ENCODE data around the gene ABTB2. TPM values are rescaled to one million over a fixed set of nuclear protein-coding genes. Genes with fewer than 3 reads are reported as not detected.

The ABTB2 gene
- polyA plus RNA-seq, 2 of the 4 experiments (the other 2 are of a cell fraction), result 8.9 to 15.4 TPM

GRCh38 chr11:34261095-34261494, 96.7 kb downstream of the ABTB2 start:
- no peak for ATAC-seq
- POLR2A ChIA-PET, result interaction anchor here (1.3 kb wide), 1 partner anchor 27 kb away, joined by 3 read pairs; no protein-coding TSS in a partner anchor
- no peaks in the 10 kb centered on the region for H3K9me3 ChIP-seq
- no peak for FAIRE-seq
- H3K27ac ChIP-seq, result peak overlapping the region in 1 of 2 experiments; percentile 25; a peak in 1 of 6 replicates
- no peak for TF ChIP-seq EP300 (IDR thresholded peaks at IDR 0.05)
- no peak for TF ChIP-seq HDAC2 (IDR thresholded peaks at IDR 0.05)
- no peak for TF ChIP-seq MYC (IDR thresholded peaks at IDR 0.05; ENCODE audit: borderline replicate concordance, low read length)
- TF ChIP-seq NPAS2 (CRISPR knock-in tag; IDR thresholded peaks at IDR 0.05; ENCODE audit: borderline replicate concordance), result no peak
- TF ChIP-seq POLR2AphosphoS2 (conservative IDR thresholded peaks at IDR 0.05; ENCODE audit: low read length), result no peak
- no peak for TF ChIP-seq HES2 (IDR thresholded peaks at IDR 0.05)
- no peak for TF ChIP-seq JUN (IDR thresholded peaks at IDR 0.05)
- no peak for TF ChIP-seq RAD21 (conservative IDR thresholded peaks at IDR 0.05 in 1 of 2, IDR thresholded peaks at IDR 0.05 in 1 of 2)
- no peak for TF ChIP-seq HOXA7 (CRISPR knock-in tag; IDR thresholded peaks at IDR 0.05)
- no peak for TF ChIP-seq NFE2L2 (conservative IDR thresholded peaks at IDR 0.05; ENCODE audit: low read length)
- DNase-seq (ENCODE audit: low read depth in 1 of 2, low spot score in 1 of 2), result no peak
- no peak overlapping the region for H3K4me2 ChIP-seq
- H3K4me1 ChIP-seq, result peaks cover 45% of the 10 kb centered on the region
- WGBS (ENCODE audit: missing lambda C conversion rate), result 89% methylated on average over 2 of the region's 2 CpGs
- CTCF ChIA-PET, result interaction anchor here (0.8 to 3.3 kb wide), 5 partner anchors 9 to 87 kb away, joined by 3 to 20 read pairs (median 4); no protein-coding TSS in a partner anchor
- H3K4me3 ChIP-seq, result no peak overlapping the region

GRCh38 chr11:34260072-34260575, 97.7 kb downstream of the ABTB2 start:
- Histone ChIP-seq H3K4me2 (no peak overlapping the region), H3K4me3 (no peak overlapping the region), H3K27ac (no peak overlapping the region), H3K9me3 (no peaks in the 10 kb centered on the region), H3K4me1 (peaks cover 42% of the 10 kb centered on the region)
- no peak for TF ChIP-seq RNF2 (IDR thresholded peaks at IDR 0.05; ENCODE audit: borderline replicate concordance, low read depth)
- no peak for TF ChIP-seq FOSL2 (IDR thresholded peaks at IDR 0.05)
- TF ChIP-seq FOSL2 (CRISPR knock-in tag; IDR thresholded peaks at IDR 0.05), result no peak
- TF ChIP-seq RARB (CRISPR knock-in tag; IDR thresholded peaks at IDR 0.05), result no peak
- TF ChIP-seq HMGXB4 (CRISPR knock-in tag; IDR thresholded peaks at IDR 0.05; ENCODE audit: borderline replicate concordance), result no peak
- no peak for TF ChIP-seq TP53 (CRISPR knock-in tag; IDR thresholded peaks at IDR 0.05)
- no peak for TF ChIP-seq NPAS2 (CRISPR knock-in tag; IDR thresholded peaks at IDR 0.05; ENCODE audit: borderline replicate concordance)
- POLR2A ChIA-PET, result interaction anchor here (1.3 kb wide), 1 partner anchor 26 kb away, joined by 3 read pairs; no protein-coding TSS in a partner anchor
- ATAC-seq, result no peak
- FAIRE-seq, result no peak
- DNase-seq (ENCODE audit: low read depth in 1 of 2, low spot score in 1 of 2), result no peak
- 92% methylated on average over 10 of the region's 10 CpGs for WGBS (ENCODE audit: missing lambda C conversion rate)
- CTCF ChIA-PET, result interaction anchor here (0.5 to 3.3 kb wide), 4 partner anchors 25 to 166 kb away, joined by 3 to 20 read pairs (median 4); no protein-coding TSS in a partner anchor

GRCh38 chr11:34259087-34259486, 98.7 kb downstream of the ABTB2 start:
- no peak overlapping the region for H3K4me3 ChIP-seq
- ATAC-seq (no peak), FAIRE-seq (no peak), DNase-seq (ENCODE audit: low read depth in 1 of 2, low spot score in 1 of 2) (no peak)
- H3K27ac ChIP-seq, result 0 out of 6 replicates have a peak overlapping the region, but pooled peaks of 1 of the 2 experiments have one; percentile 0
- H3K9me3 ChIP-seq, result no peaks in the 10 kb centered on the region
- CTCF ChIA-PET, result interaction anchor here (0.6 to 3.3 kb wide), 2 partner anchors 85 to 689 kb away, joined by 4 to 20 read pairs; no protein-coding TSS in a partner anchor
- POLR2A ChIA-PET, result interaction anchor here (0.7 kb wide), 1 partner anchor 34 kb away, joined by 4 read pairs; no protein-coding TSS in a partner anchor
- TF ChIP-seq EHF (CRISPR knock-in tag; IDR thresholded peaks at IDR 0.05) (no peak), REST (IDR thresholded peaks at IDR 0.05) (no peak), HDAC2 (IDR thresholded peaks at IDR 0.05) (no peak), ELK1 (IDR thresholded peaks at IDR 0.05; ENCODE audit: low read depth, low read length) (no peak), CHD4 (IDR thresholded peaks at IDR 0.05; ENCODE audit: borderline replicate concordance) (no peak), ZNF302 (CRISPR knock-in tag; IDR thresholded peaks at IDR 0.05) (no peak), GATA3 (IDR thresholded peaks at IDR 0.05; ENCODE audit: borderline replicate concordance) (no peak)
- H3K4me2 ChIP-seq, result no peak overlapping the region
- H3K4me1 ChIP-seq, result peaks cover 33% of the 10 kb centered on the region
- 70% methylated on average over 3 of the region's 3 CpGs for WGBS (ENCODE audit: missing lambda C conversion rate)

All from A549 (cell line).